OCI-LY7 (cell line): Measurements from ENCODE around the gene SNTB2.

Experiments used
- EZH2phosphoT487 ChIP-seq: fragments of 200-600 bp; sonication (generic); IDR thresholded peaks from 2 replicates; pipeline ENCODE4 v1.6.1; 2018; ENCODE audit warnings: low read depth, borderline replicate concordance, mild to moderate bottlenecking, mixed run types, antibody characterized with exemption, low read length, moderate library complexity, mixed read lengths
- TF ChIP-seq, protein P1 (sequence below): fragments of 200-600 bp; sonication (generic); conservative IDR thresholded peaks from 2 replicates; pipeline ENCODE4 v1.5.1; 2014; ENCODE audit warnings: mild to moderate bottlenecking, antibody characterized with exemption, low read length, moderate library complexity, mixed read lengths

DNA sequence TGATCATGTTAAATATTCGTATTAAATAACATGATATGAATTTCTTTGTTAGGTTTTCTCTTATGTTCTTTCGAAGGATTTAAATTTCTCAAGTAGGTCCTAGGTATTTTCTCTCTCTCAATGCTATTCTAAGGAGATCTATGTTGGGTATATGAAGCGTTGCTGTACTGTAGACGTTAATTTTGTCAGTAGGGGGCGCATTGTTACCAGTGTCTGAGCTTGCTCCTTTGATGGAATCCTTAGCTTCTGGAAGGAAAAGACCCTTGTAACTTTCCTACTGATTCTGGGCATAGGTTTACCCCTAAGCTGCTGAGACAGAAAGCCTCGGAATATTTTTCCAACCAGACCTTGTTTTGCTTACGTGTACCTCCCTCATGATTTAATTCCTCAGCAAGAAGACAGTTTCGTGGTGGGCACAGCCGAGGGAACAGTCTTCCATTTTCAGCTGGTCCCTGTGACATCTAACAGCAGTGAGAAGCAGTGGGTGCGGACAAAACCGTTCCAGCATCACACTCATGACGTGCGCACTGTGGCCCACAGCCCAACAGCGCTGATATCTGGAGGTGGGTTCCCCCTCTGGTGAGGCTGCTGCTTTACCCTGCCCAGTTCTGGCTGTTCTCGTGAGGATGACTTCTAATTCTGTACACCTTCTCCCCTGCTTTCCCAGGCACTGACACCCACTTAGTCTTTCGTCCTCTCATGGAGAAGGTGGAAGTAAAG, 36.7 kb upstream of the SNTB2 start:
- TF ChIP-seq, protein P1, sequence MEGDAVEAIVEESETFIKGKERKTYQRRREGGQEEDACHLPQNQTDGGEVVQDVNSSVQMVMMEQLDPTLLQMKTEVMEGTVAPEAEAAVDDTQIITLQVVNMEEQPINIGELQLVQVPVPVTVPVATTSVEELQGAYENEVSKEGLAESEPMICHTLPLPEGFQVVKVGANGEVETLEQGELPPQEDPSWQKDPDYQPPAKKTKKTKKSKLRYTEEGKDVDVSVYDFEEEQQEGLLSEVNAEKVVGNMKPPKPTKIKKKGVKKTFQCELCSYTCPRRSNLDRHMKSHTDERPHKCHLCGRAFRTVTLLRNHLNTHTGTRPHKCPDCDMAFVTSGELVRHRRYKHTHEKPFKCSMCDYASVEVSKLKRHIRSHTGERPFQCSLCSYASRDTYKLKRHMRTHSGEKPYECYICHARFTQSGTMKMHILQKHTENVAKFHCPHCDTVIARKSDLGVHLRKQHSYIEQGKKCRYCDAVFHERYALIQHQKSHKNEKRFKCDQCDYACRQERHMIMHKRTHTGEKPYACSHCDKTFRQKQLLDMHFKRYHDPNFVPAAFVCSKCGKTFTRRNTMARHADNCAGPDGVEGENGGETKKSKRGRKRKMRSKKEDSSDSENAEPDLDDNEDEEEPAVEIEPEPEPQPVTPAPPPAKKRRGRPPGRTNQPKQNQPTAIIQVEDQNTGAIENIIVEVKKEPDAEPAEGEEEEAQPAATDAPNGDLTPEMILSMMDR, result peak; percentile 92
- no peak for TF ChIP-seq EZH2phosphoT487
